ENCODE measurements around the gene ANAPC5. TPM values are rescaled to one million over a fixed set of nuclear protein-coding genes. Genes with fewer than 3 reads are reported as not detected.
"Not testable (repeated sequence)": the region's sequence is repeated elsewhere in the genome, so short reads cannot be mapped to it uniquely, and the experiment has no call there.

Gene ANAPC5
- polyA plus RNA-seq, 12 donors: 96.6 to 163 (median 120) TPM; not detected in 1

DNA sequence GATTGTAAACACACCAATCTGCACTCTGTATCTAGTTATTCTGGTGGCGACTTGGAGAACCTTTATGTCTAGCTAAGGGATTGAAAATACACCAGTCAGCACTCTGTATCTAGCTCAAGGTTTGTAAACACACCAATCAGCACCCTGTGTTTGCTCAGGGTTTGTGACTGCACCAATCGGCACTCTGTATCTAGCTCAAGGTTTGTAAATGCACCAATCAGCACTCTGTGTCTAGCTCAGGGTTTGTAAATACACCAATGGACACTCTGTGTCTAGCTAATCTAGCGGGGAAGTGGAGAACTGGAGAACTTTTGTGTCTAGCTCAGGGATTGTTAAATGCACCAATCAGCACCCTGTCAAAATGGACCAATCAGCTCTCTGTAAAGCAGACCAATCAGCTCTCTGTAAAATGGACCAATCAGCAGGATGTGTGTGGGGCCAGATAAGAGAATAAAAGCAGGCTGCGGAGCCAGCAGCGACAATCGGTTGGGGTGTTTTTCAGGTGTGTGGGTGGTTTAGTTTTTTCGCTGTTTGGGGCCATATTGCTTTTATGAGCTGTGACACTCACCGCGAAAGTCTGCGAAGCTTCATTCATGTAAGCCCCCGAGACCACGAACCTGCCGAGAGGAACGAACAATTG lies 22.9 kb upstream of the ANAPC5 start:
- DNase-seq: not testable (repeated sequence)

GRCh38 chr12:121374336-121374735 lies 22.1 kb upstream of the ANAPC5 start:
- not testable (repeated sequence) for DNase-seq

DNA sequence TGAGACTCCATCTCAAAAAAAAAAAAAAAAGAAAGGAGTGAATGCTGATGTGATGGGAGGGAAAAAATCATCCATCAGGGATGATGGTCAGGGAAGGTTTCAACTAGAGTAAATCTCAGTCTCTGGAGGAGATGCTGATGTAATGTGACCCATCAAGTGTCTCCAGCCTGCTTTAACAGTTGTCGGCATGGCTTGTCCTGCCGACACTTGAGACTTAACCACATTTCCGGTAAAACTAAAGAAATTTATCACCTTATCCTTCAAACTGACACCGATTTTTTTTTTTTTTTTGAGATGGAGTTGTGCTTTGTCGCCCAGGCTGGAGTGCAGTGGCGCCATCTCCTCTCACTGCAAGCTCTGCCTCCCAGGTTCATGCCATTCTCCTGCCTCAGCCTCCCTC lies 21.5 kb upstream of the ANAPC5 start:
- DNase-seq: no peak

GRCh38 chr12:121371404-121371803 lies 19.2 kb upstream of the ANAPC5 start:
- DNase-seq: no peak

DNA sequence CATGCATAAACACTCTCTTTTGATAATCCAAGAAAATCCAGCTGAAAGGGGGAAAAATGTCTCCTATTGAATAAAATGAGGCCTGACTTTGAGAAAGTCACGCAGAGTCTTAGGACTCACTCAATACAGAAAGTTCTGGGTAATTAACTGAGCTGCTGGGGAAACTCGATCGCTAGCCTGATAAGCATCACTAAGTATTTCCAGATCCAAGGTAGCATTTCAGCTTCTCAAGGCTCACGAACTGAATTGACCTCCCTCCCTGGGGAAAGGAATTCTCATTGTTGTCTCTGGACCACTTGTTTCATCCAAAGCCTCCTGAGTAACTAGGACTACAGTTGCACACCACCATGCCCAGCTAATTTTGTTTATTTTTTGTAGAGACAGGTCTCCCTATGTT lies 13.8 kb upstream of the ANAPC5 start:
- DNase-seq: no peak

DNA sequence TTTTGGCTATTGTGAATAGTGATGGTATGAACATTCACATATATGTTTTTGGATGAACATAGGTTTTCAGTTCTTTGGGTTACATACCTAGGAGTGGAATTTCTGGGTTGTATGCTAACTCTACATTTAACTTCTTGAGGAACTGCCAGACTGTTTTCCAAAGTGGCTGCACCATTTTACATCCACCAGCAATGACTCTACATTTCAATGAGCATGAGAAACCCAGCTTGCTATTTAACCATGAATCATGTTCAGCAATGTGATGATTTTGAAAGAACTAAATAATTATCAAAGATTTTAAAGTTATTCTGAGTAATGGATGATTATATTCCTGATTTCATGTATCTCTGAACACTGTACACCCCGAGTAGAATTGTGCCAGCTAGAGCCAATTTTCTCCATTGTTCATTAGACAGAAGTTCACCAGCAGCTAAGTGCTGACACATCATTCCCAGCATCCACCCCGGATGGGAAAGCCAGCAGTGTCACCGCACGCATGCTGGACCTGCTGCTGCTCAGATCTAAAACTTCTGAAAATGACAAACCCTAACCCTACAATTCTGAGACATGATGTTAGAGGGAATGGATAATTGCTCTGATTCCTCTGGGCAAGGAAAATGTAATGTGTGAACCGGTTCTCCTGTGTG lies 13.3 kb upstream of the ANAPC5 start:
- no peak for DNase-seq

DNA sequence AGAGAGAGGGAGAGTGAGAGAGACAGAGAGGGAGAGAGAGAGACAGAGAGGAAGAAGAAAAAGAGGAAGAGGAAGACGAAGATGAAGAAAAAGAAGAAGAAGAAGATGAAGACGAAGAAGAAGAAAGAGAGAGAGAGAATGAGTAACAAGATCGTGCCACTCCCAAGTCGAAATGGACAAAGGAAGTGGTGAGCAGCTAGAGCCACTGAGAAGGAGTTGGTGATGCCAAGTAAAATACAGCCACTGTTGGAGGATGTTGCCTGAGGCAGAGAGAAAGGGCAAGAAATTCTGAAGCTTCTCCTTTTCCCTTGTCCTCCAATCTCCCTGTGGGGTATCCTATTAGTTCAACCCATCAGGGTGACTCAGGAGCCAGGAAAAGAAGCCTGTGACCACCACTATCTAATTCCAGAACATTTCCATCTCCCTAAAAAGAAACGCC lies 12.5 kb upstream of the ANAPC5 start:
- DNase-seq: no peak

GRCh38 chr12:121358073-121358472 lies 5.9 kb upstream of the ANAPC5 start:
- DNase-seq: no peak

DNA sequence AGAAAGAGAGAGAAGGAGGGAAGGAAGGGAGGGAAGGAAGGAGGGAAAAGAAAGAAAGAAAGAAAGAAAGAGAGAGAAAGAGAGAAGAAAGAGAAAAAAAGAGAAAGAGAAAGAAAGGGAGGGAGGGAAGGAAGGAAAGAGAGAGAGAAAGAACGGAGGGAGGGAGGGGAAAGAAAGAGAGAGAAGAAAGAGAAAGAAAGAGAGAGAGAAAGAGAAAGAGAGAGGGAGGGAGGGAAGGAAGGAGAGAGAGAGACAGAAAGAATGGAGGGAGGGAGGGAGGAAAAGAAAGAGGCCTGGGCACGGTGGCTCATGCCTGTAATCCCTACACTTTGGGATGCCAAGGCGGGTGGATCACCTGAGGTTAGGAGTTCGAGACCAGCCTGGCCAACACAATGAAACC lies 5.1 kb upstream of the ANAPC5 start:
- DNase-seq: no peak

DNA sequence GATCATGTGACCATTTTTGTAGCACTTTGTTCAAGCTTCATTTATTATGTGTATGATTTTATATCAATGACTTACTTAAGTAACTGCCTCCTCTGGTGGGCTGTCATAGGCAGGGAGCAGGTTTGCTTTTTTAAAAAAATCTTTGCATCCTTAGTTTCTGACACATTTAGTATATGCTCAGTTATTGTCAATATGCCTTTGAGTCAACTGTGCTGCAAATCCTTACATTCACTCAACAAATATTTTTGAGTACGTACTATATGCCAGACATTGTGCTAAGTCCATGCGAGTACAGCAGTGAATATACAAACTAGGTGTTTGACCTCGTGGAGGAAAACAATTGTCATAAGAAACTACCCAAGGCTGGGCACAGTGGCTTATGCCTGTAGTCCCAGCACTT lies 4.4 kb upstream of the ANAPC5 start:
- DNase-seq: no peak

DNA sequence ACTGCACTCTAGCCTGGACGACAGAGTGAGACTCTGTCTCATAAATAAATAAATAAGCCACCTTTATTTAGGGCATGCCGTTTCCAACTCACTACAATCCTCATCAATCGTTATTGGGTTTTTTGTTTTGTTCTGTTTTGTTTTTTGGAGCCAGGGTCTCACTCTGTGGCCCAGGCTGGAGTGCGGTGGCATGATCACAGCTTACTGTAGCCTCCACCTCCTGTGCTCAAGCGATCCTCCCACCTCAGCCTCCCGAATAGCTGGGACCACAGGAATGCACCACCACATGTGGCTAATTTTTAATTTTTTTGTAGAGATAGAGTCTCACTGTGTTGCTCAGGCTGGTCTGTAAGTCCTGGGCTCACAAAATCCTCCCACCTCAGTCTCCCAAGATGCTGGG lies 3.6 kb upstream of the ANAPC5 start:
- no peak for DNase-seq

GRCh38 chr12:121352682-121353018 lies 439 bp upstream of the ANAPC5 start:
- DNase-seq: no peak

- DNase-seq: no peak
Observed at GRCh38 chr12:121346747-121347146, 5.5 kb downstream of the ANAPC5 start.

- no peak for DNase-seq
Observed at GRCh38 chr12:121345151-121345815, 6.9 kb downstream of the ANAPC5 start.

GRCh38 chr12:121344506-121344905 lies 7.7 kb downstream of the ANAPC5 start:
- no peak for DNase-seq

DNA sequence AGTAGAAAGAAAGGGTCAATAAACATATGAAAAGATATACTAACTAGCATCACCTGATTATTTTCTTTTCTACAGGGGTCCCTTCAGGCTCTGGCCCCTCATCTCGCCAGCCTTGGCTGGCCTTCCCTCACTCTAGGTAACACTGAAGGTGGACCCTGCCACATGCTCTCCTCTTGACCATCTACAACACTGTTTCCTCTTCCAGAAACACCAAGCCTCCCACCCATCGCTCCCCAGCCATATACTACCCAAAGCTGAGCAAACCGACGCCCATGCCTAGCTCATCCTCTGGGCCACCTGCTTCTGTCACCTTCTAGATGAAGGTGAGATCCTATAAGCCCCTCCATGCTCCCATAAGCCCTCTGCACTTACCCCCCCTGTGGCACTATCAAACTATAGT lies 14.8 kb downstream of the ANAPC5 start:
- no peak for DNase-seq

GRCh38 chr12:121334513-121335343 lies 17.5 kb downstream of the ANAPC5 start:
- DNase-seq: peak; percentile 47

DNA sequence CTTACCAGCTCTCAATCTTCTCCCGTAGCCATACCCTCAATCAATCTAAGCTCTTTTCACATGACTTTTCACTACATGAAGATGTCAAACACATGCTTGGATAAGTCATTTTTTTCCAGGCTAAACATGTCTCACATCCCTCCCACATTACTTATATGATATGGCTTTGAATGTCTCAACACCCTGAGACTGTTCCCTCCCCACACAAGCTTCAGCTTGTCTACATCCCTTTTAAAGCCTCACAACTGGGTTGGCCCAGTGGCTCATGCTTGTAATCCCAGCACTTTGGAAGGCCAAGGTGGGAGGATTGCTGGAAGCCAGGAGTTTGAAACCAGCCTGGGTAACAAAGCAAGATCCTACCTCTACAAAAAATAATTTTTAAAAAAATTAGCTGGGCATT lies 18.5 kb downstream of the ANAPC5 start:
- DNase-seq: no peak

DNA sequence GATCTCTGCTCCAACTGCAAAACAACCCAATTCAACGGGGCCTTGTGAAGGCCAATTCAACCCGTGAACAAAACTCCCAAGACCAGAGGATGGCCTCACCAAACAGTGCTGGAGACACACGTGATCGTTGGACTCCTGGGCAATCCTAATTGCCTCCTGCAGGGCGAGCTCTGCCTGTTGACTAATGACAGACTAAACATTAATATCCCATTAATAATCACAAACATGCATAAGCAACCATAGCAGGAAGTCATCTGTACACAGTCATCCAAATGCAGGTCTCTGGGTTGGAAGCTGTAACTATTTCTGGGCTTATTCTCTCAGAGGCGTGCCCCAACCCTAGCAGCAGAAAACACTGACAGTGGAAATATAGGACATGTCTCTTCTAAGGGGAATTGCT lies 21.0 kb downstream of the ANAPC5 start:
- no peak for DNase-seq

DNA sequence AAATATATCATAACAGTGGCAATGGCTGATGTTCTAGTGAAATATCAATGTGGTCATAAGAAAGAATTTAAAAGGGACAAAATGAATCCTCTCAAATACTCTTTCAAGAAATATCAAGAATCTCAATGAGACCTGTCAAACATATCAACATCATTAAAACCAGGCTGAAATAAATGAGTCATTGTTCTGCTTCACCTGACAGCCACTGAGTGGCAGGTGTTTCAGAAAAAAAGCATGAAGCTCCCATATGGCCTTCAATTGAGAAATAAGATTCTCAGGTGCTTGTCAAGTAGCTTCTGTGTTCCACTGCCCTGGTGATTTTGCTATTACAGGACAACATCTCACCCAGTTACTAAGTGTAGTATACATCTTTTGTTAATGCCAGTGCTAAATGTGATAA lies 21.5 kb downstream of the ANAPC5 start:
- DNase-seq: no peak

DNA sequence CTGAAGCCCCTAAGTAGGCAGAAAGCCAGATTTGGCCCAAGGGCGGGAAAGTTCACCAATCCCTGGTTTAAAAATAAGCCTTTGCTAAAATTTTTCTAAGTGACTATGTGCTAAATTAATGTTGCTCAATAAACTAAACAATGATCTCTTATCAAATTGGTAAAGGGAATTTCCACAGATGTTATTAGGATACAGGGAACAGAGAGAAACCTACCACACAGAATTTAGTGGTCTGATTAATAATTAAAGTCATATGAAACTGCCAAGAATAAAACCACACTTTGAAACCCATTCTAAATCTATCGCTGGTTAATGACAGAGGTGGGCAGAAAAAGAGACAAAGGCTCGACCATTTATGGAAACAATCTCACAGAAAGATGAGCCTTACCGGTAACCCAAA lies 22.0 kb downstream of the ANAPC5 start:
- DNase-seq: no peak

DNA sequence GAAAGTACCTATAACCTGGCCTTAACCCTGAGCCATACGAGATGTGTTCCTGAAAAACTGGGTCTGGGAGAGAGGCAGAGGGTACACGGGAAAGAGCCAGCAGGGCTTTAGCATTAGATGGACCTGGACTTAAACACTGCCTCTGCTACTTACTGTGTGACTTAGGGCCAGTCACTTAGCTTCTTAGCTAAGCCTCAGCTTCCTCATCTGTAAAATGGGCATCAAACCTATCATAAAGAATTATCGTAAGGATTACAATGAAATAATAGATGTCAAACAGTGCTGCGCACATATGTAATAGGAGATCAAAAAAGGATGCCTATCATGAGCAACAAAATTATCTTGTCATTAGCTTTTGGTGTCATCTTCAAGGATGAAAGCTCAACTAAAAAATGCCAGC lies 23.6 kb downstream of the ANAPC5 start:
- DNase-seq: no peak

Data from muscle of arm (tissue), 12 donors.